Upper lobe of right lung (tissue), 1 donor: ENCODE data around the gene MB21D2. TPM values are rescaled to one million over a fixed set of nuclear protein-coding genes. Genes with fewer than 3 reads are reported as not detected.

Experiments
- ATAC-seq: fragments of 200-7000 bp; cut with Tn5 transposase; one replicate; pipeline ENCODE4 v1.9.1; 2020; ENCODE audit warnings: mild to moderate bottlenecking, moderate library complexity
- DNase-seq: peaks from one replicate; pipeline ENCODE4 v3.0.0-alpha.2; 2020
- H3K27ac ChIP-seq: fragments of 200-600 bp; one replicate; pipeline ENCODE4 v1.8.0; 2022
- H3K27me3 ChIP-seq: fragments of 200-600 bp; one replicate; pipeline ENCODE4 v1.8.0; 2022; ENCODE audit warnings: mild to moderate bottlenecking
- H3K36me3 ChIP-seq: fragments of 200-600 bp; one replicate; pipeline ENCODE4 v1.8.0; 2022
- H3K4me1 ChIP-seq: fragments of 200-600 bp; one replicate; pipeline ENCODE4 v1.8.0; 2022
- H3K4me3 ChIP-seq: fragments of 200-600 bp; one replicate; pipeline ENCODE4 v1.8.0; 2022; ENCODE audit warnings: mild to moderate bottlenecking
- H3K9me3 ChIP-seq: fragments of 200-600 bp; one replicate; pipeline ENCODE4 v1.8.0; 2022
- intact Hi-C: fragments of 100-400 bp; cut with DNase I; formaldehyde crosslinking; loops from one replicate; pipeline ENCODE4 v1.11.0; 2022
- total RNA-seq: library from RNA; stranded (reverse); fragmentation: NEBNext Ultra II Directional; extraction: Animal tissue kit (Norgen Biotek cat#: 25700); gene quantifications from one replicate; pipeline ENCODE4 v1.2.1, GENCODE V29; 2021
- TF ChIP-seq, protein P1 (sequence below): fragments of 200-600 bp; IDR thresholded peaks from one replicate; pipeline ENCODE4 v1.8.0; 2022; ENCODE audit warnings: antibody characterized with exemption
- donor health status: DM: no; HTN: yes; CAD: no; lungs with severe emphysema.

Gene MB21D2
- total RNA-seq, 1 donor from 2014 or later: 8.0 TPM

DNA sequence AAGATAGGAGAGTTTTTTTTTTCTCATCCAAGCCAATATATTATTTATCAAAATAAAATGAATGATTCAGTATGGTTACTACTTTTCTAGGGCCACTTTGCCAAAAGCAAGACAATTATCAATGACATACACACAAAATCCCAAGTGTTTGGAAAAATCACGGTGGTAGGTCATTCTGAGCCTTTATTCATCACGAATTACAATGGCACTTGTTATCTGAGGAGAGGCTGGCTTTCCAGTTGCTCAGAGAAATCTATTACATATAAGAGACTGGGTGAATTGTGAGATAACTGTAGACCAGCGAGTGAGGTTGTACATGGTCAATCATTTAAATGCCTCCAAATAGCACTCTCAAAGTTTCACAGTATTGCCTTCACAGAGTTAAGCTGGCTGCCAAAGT is 169.9 kb downstream of the MB21D2 start:
- no peak for ATAC-seq
- TF ChIP-seq, protein P1, sequence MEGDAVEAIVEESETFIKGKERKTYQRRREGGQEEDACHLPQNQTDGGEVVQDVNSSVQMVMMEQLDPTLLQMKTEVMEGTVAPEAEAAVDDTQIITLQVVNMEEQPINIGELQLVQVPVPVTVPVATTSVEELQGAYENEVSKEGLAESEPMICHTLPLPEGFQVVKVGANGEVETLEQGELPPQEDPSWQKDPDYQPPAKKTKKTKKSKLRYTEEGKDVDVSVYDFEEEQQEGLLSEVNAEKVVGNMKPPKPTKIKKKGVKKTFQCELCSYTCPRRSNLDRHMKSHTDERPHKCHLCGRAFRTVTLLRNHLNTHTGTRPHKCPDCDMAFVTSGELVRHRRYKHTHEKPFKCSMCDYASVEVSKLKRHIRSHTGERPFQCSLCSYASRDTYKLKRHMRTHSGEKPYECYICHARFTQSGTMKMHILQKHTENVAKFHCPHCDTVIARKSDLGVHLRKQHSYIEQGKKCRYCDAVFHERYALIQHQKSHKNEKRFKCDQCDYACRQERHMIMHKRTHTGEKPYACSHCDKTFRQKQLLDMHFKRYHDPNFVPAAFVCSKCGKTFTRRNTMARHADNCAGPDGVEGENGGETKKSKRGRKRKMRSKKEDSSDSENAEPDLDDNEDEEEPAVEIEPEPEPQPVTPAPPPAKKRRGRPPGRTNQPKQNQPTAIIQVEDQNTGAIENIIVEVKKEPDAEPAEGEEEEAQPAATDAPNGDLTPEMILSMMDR: no peak
- no peaks in the 10 kb centered on the region for H3K36me3 ChIP-seq
- intact Hi-C loops: no loop called here
- no peak overlapping the region for H3K4me3 ChIP-seq
- H3K27ac ChIP-seq: no peak overlapping the region
- H3K4me1 ChIP-seq: no peaks in the 10 kb centered on the region
- H3K27me3 ChIP-seq: no peaks in the 10 kb centered on the region
- H3K9me3 ChIP-seq: no peaks in the 10 kb centered on the region
- DNase-seq: no peak

DNA sequence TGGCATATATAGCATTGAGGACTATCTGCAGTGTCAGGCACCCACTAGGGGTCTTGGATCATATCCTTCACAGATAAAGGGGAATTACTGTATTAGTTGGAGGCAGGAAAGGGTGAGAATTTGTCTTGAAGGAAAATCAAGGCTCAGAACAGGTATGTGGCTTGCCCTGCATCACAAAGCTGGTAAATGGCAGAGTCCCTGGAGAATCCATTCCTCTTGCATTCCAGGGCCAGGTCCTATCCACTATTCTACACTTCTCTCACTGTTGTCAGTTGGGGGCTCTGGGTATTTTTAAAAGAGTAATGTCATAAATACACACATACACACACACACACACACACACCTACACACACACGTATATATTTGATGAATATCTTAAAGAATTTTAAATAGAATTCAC is 170.5 kb downstream of the MB21D2 start:
- Histone ChIP-seq H3K36me3 (no peaks in the 10 kb centered on the region), H3K27me3 (no peaks in the 10 kb centered on the region), H3K27ac (no peak overlapping the region), H3K4me3 (no peak overlapping the region), H3K4me1 (no peaks in the 10 kb centered on the region), H3K9me3 (no peaks in the 10 kb centered on the region)
- TF ChIP-seq, protein P1: no peak
- intact Hi-C loops: no loop called here
- DNase-seq: no peak
- no peak for ATAC-seq

Other genes starting within 250 kb of the MB21D2 start
- gene FGF12, start 190.3 kb downstream of the MB21D2 start, total RNA-seq: 3.2 TPM